ENCODE data around the gene HIVEP3.

DNA sequence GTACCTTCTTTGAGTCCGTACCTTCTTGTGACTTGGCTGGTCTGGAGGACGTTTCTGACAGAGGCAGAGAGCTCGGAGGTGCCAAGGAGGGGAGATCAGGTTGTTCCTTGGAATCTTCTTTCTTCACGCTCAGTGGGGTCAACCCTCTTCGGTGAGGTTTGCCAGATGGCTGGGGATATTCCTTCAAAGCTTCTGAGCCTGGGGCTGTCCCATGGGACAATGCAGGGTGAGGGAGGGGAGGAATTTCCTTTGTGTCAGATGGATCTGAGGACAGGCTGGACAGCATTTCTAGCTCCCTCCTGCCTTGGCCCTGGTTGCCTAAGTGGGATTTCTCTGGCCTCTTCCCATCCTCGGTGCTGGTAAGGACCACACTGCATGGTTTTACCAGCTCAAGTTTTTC, 338.7 kb downstream of the HIVEP3 start:
- TF ChIP-seq, protein P1, sequence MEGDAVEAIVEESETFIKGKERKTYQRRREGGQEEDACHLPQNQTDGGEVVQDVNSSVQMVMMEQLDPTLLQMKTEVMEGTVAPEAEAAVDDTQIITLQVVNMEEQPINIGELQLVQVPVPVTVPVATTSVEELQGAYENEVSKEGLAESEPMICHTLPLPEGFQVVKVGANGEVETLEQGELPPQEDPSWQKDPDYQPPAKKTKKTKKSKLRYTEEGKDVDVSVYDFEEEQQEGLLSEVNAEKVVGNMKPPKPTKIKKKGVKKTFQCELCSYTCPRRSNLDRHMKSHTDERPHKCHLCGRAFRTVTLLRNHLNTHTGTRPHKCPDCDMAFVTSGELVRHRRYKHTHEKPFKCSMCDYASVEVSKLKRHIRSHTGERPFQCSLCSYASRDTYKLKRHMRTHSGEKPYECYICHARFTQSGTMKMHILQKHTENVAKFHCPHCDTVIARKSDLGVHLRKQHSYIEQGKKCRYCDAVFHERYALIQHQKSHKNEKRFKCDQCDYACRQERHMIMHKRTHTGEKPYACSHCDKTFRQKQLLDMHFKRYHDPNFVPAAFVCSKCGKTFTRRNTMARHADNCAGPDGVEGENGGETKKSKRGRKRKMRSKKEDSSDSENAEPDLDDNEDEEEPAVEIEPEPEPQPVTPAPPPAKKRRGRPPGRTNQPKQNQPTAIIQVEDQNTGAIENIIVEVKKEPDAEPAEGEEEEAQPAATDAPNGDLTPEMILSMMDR (IDR thresholded peaks at IDR 0.05; ENCODE audit: insufficient read depth, low read length): no peak
- TF ChIP-seq POLR2AphosphoS5 (IDR thresholded peaks at IDR 0.05; ENCODE audit: low read depth) (no peak), SPI1 (IDR thresholded peaks at IDR 0.05; ENCODE audit: borderline replicate concordance, low read depth) (no peak)
